Astrocyte of the cerebellum (primary cell): ENCODE data around the gene UIMC1.

Experiments used
- DNase-seq: peaks from one replicate; pipeline ENCODE4 v3.0.0-alpha.2; 2011; ENCODE audit warnings: low read depth
- H3K4me3 ChIP-seq: 2 replicates; pipeline ENCODE4 v1.5.1; 2011; ENCODE audit warnings: mild to moderate bottlenecking, low read depth, low read length, moderate library complexity
- CTCF ChIP-seq: IDR thresholded peaks from 2 replicates; pipeline ENCODE4 v1.5.1; 2012; ENCODE audit warnings: low read length, low read depth, moderate library complexity, mild to moderate bottlenecking; ENCODE audit errors: missing control alignments
- in situ Hi-C: cut with HindIII; loops from 2 replicates; pipeline ENCODE4 v1.10.0; 2017; ENCODE audit warnings: low sequenced_read_pairs

The UIMC1 gene

GRCh38 chr5:176902911-176903664, 103.5 kb downstream of the UIMC1 start:
- in situ Hi-C loops: loop anchor here (5.0 kb wide), 1 partner anchor 101 kb away; no protein-coding TSS in a partner anchor
- no peak overlapping the region for H3K4me3 ChIP-seq
- no peak for TF ChIP-seq CTCF
- no peak for DNase-seq

GRCh38 chr5:176902102-176902814, 104.3 kb downstream of the UIMC1 start:
- TF ChIP-seq CTCF: no peak
- DNase-seq: no peak
- H3K4me3 ChIP-seq: no peak overlapping the region
- in situ Hi-C loops: loop anchor here (5.0 kb wide), 1 partner anchor 100 kb away; no protein-coding TSS in a partner anchor

- no peak for DNase-seq
- H3K4me3 ChIP-seq: no peak overlapping the region
- in situ Hi-C loops: loop anchor here (5.0 kb wide), 1 partner anchor 99 kb away; no protein-coding TSS in a partner anchor
These were observed 105.1 kb downstream of the UIMC1 start for GRCh38 chr5:176901260-176902101.

GRCh38 chr5:176900780-176901204, 105.8 kb downstream of the UIMC1 start:
- no peak for TF ChIP-seq CTCF
- in situ Hi-C loops: loop anchor here (5.0 kb wide), 1 partner anchor 98 kb away; no protein-coding TSS in a partner anchor
- DNase-seq: no peak
- no peak overlapping the region for H3K4me3 ChIP-seq

More at GRCh38 chr5:176901260-176902101, 105.1 kb downstream of the UIMC1 start:
- no peak for TF ChIP-seq CTCF

- H3K4me3 ChIP-seq: no peak overlapping the region
- TF ChIP-seq CTCF: no peak
- no peak for DNase-seq
- in situ Hi-C loops: loop anchor here (5.0 kb wide), 1 partner anchor 98 kb away; no protein-coding TSS in a partner anchor
These were observed 106.4 kb downstream of the UIMC1 start for GRCh38 chr5:176899946-176900779.
